ENCODE data around the gene UBASH3B.

- TF ChIP-seq CTCF (IDR thresholded peaks at IDR 0.05) = no peak
- no peak for TF ChIP-seq POLR2A (IDR thresholded peaks at IDR 0.05)
Measured at GRCh38 chr11:122663056-122663740, 7.7 kb downstream of the UBASH3B start.
